K562 (cell line): Measurements from ENCODE around the gene TMEM107. TPM values are rescaled to one million over a fixed set of nuclear protein-coding genes. Genes with fewer than 3 reads are reported as not detected.
A peak's percentile ranks its signal among the peaks of the same experiment; 100 is the strongest.

Experiments
- CBFA2T2 ChIP-seq: fragments of 450-650 bp; conservative IDR thresholded peaks from 2 replicates; pipeline ENCODE4 v1.6.1; 2017; ENCODE audit warnings: mild to moderate bottlenecking
- CXXC5 ChIP-seq: fragments of 250-450 bp; sonication (Bioruptor Pico); IDR thresholded peaks from 2 replicates; pipeline ENCODE4 v1.8.0; 2022; ENCODE audit warnings: inconsistent platforms, mild to moderate bottlenecking, moderate library complexity
- DLX4 ChIP-seq: fragments of 250-450 bp; sonication (Bioruptor Pico); IDR thresholded peaks from 2 replicates; pipeline ENCODE4 v1.6.1; 2021; ENCODE audit warnings: mild to moderate bottlenecking
- FOXJ2 ChIP-seq: fragments of 200-800 bp; sonication (Bioruptor generic); IDR thresholded peaks from 2 replicates; pipeline ENCODE4 v1.6.1; 2016; ENCODE audit warnings: missing genetic modification characterization, missing compliant biosample characterization
- HMBOX1 ChIP-seq: sonication (generic); IDR thresholded peaks from 2 replicates; pipeline ENCODE4 v1.6.1; 2016
- PKNOX1 ChIP-seq: fragments of 450-650 bp; IDR thresholded peaks from 2 replicates; pipeline ENCODE4 v1.6.1; 2016
- POLR3A ChIP-seq: IDR thresholded peaks from 2 replicates; pipeline ENCODE4 v1.6.1; 2011; ENCODE audit warnings: borderline replicate concordance, mild to moderate bottlenecking, moderate library complexity; ENCODE audit not compliant: insufficient read length, insufficient read depth; ENCODE audit errors: extremely low read depth
- POLR3G ChIP-seq: IDR thresholded peaks from 2 replicates; pipeline ENCODE4 v1.6.1; 2011; ENCODE audit not compliant: insufficient read length, insufficient replicate concordance; ENCODE audit errors: extremely low read depth
- RBFOX2 ChIP-seq: fragments of 200-400 bp; formaldehyde crosslinking; IDR thresholded peaks from 2 replicates; pipeline ENCODE4 v1.6.1; 2017; ENCODE audit warnings: low read depth, mild to moderate bottlenecking, low read length, moderate library complexity
- SIRT6 ChIP-seq: IDR thresholded peaks from one replicate; pipeline ENCODE4 v1.6.1; 2012; ENCODE audit warnings: low read depth, mild to moderate bottlenecking, control low read depth, inconsistent platforms, low read length, moderate library complexity
- ZFP36 ChIP-seq: fragments of 150-350 bp; IDR thresholded peaks from 2 replicates; pipeline ENCODE4 v1.6.1; 2018; ENCODE audit warnings: low read length, low read depth; ENCODE audit not compliant: partially characterized antibody
- ZNF134 ChIP-seq: fragments of 250-450 bp; sonication (Bioruptor Pico); conservative IDR thresholded peaks from 2 replicates; pipeline ENCODE4 v1.4.0; 2020
- ZNF140 ChIP-seq: fragments of 250-450 bp; sonication (Bioruptor Pico); IDR thresholded peaks from 2 replicates; pipeline ENCODE4 v1.8.0; 2021; ENCODE audit warnings: moderate library complexity, mild to moderate bottlenecking, inconsistent platforms
- ZNF165 ChIP-seq: fragments of 250-450 bp; sonication (Bioruptor Pico); IDR thresholded peaks from 2 replicates; pipeline ENCODE4 v1.4.0; 2020; ENCODE audit warnings: borderline replicate concordance
- ZNF408 ChIP-seq: fragments of 250-450 bp; sonication (Bioruptor Pico); IDR thresholded peaks from 2 replicates; pipeline ENCODE4 v1.4.0; 2020; ENCODE audit warnings: low read depth, mild to moderate bottlenecking, moderate library complexity
- ZNF830 ChIP-seq: fragments of 250-450 bp; sonication (Bioruptor Pico); IDR thresholded peaks from 2 replicates; pipeline ENCODE4 v1.5.0; 2021; ENCODE audit warnings: mild to moderate bottlenecking
- polyA plus RNA-seq, 8 experiments: library from polyadenylated mRNA; depleted of rRNA in 4 of 8; stranded (reverse) in 5 of 8; unstranded in 3 of 8; fragments of >200 nt; fragmentation: Nextera tagmentation in 2 of 8; fragmentation: Illumina TruSeq in 1 of 8; extraction: Ambion mirVana in 2 of 8; extraction: Trizol in 1 of 8; gene quantifications; 2 replicates each; pipeline versions ENCODE4 v1.2.1 to v1.2.3, GENCODE V29; 2011 to 2014; ENCODE audit warnings: inconsistent platforms in 1 of 8, missing spikeins in 1 of 8
- total RNA-seq, 7 experiments: library from RNA; depleted of rRNA in 6 of 7; stranded (reverse); fragments of >200 nt in 6 of 7; fragmentation: Illumina TruSeq in 2 of 7; extraction: Trizol in 2 of 7; gene quantifications; 2 replicates each; pipeline versions ENCODE4 v1.2.1 to v1.2.3, GENCODE V29; 2011 to 2021; ENCODE audit warnings: low replicate concordance in 1 of 7
- TF ChIP-seq, protein P1 (sequence below): fragments of 250-450 bp; sonication (Bioruptor Pico); IDR thresholded peaks from 2 replicates; pipeline ENCODE4 v1.9.0; 2021; ENCODE audit warnings: mild to moderate bottlenecking, inconsistent platforms
- TF ChIP-seq, protein P2 (sequence below): fragments of 250-450 bp; sonication (Bioruptor Pico); IDR thresholded peaks from 2 replicates; pipeline ENCODE4 v1.9.0; 2021; ENCODE audit warnings: mild to moderate bottlenecking
- TF ChIP-seq, protein P3 (sequence below): fragments of 450-650 bp; formaldehyde crosslinking; IDR thresholded peaks from 2 replicates; pipeline ENCODE4 v1.4.0; 2022; ENCODE audit warnings: mild to moderate bottlenecking, moderate library complexity
- TF ChIP-seq, protein P4 (sequence below): fragments of 450-650 bp; IDR thresholded peaks from one replicate; pipeline ENCODE4 v1.6.1; 2018; ENCODE audit warnings: mild to moderate bottlenecking, moderate library complexity; ENCODE audit not compliant: partially characterized antibody

TMEM107 gene
- total and polyA plus RNA-seq, 9 of the 15 experiments (the other 6 are each of a cell fraction or from before 2014, with no cell fraction given) = 7.1 to 26.2 (median 16.9) TPM

DNA sequence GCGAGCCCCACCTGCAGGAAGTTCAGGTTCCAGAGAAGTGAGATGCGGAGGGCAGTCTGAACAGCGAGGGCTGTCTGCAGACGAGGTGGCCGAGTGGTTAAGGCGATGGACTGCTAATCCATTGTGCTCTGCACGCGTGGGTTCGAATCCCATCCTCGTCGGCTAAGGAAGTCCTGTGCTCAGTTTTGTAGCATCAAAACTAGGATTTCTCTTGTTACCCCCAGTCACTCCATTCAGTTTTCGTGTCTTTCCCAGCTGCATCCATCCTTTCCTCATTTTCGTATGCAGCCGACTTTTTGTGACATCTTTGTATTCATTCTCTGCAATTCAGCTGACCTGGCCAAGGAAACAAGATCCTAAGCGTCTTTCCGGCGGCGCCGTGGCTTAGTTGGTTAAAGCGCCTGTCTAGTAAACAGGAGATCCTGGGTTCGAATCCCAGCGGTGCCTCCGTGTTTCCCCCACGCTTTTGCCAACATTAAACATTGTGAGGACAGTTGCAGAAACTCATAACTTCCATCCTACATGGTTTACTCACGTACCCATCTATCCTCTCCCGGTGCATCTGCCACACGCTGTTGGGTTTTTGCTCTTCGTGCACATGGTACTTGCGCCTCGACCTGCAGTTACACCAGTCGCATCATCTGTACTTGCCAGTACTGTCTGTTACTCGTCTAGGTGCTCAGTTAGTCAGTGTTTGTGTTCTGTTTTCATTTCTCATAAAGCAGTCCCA, 10.8 kb upstream of the TMEM107 start (continued):
- TF ChIP-seq ZNF165 (CRISPR knock-in tag) (no peak), POLR3G (peak; percentile 25), ZNF408 (CRISPR knock-in tag) (no peak), DLX4 (no peak), RBFOX2 (no peak), CXXC5 (peak; percentile 50), POLR3A (peak; percentile 86), FOXJ2 (tag) (0 out of 2 replicates have a peak, but pooled peaks have one; percentile 60), ZNF830 (CRISPR knock-in tag) (no peak), CBFA2T2 (no peak), PKNOX1 (0 out of 2 replicates have a peak, but pooled peaks have one; percentile 20), SIRT6 (no peak), ZFP36 (peak; percentile 30), ZNF134 (CRISPR knock-in tag) (peak; percentile 55; the same call in 1 of the 2 replicates), HMBOX1 (peak; percentile 86), ZNF140 (CRISPR knock-in tag) (no peak)
- TF ChIP-seq, protein P1, sequence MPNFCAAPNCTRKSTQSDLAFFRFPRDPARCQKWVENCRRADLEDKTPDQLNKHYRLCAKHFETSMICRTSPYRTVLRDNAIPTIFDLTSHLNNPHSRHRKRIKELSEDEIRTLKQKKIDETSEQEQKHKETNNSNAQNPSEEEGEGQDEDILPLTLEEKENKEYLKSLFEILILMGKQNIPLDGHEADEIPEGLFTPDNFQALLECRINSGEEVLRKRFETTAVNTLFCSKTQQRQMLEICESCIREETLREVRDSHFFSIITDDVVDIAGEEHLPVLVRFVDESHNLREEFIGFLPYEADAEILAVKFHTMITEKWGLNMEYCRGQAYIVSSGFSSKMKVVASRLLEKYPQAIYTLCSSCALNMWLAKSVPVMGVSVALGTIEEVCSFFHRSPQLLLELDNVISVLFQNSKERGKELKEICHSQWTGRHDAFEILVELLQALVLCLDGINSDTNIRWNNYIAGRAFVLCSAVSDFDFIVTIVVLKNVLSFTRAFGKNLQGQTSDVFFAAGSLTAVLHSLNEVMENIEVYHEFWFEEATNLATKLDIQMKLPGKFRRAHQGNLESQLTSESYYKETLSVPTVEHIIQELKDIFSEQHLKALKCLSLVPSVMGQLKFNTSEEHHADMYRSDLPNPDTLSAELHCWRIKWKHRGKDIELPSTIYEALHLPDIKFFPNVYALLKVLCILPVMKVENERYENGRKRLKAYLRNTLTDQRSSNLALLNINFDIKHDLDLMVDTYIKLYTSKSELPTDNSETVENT (CRISPR knock-in tag) = no peak
- TF ChIP-seq, protein P2, sequence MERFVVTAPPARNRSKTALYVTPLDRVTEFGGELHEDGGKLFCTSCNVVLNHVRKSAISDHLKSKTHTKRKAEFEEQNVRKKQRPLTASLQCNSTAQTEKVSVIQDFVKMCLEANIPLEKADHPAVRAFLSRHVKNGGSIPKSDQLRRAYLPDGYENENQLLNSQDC = no peak
- TF ChIP-seq, protein P3, sequence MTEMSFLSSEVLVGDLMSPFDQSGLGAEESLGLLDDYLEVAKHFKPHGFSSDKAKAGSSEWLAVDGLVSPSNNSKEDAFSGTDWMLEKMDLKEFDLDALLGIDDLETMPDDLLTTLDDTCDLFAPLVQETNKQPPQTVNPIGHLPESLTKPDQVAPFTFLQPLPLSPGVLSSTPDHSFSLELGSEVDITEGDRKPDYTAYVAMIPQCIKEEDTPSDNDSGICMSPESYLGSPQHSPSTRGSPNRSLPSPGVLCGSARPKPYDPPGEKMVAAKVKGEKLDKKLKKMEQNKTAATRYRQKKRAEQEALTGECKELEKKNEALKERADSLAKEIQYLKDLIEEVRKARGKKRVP = no peak
- TF ChIP-seq, protein P4, sequence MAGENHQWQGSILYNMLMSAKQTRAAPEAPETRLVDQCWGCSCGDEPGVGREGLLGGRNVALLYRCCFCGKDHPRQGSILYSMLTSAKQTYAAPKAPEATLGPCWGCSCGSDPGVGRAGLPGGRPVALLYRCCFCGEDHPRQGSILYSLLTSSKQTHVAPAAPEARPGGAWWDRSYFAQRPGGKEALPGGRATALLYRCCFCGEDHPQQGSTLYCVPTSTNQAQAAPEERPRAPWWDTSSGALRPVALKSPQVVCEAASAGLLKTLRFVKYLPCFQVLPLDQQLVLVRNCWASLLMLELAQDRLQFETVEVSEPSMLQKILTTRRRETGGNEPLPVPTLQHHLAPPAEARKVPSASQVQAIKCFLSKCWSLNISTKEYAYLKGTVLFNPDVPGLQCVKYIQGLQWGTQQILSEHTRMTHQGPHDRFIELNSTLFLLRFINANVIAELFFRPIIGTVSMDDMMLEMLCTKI = no peak
